C4-2B (cell line): ENCODE measurements around the gene RBL2.
"Not testable (repeated sequence)": the region's sequence is repeated elsewhere in the genome, so short reads cannot be mapped to it uniquely, and the experiment has no call there.

ENCODE experiments used
- CTCF ChIP-seq: fragments of 450-650 bp; conservative IDR thresholded peaks from 2 replicates; pipeline ENCODE4 v1.5.1; 2017; ENCODE audit warnings: mild to moderate bottlenecking
- ZFX ChIP-seq: fragments of 450-650 bp; IDR thresholded peaks from 2 replicates; pipeline ENCODE4 v1.6.1; 2017

- not testable (repeated sequence) for TF ChIP-seq CTCF, ZFX
These were observed 10.3 kb upstream of the RBL2 start for GRCh38 chr16:53423968-53424367.
